ENCODE measurements around the gene POLL.
"Not testable (repeated sequence)": the region's sequence is repeated elsewhere in the genome, so short reads cannot be mapped to it uniquely, and the experiment has no call there.

The POLL gene

DNA sequence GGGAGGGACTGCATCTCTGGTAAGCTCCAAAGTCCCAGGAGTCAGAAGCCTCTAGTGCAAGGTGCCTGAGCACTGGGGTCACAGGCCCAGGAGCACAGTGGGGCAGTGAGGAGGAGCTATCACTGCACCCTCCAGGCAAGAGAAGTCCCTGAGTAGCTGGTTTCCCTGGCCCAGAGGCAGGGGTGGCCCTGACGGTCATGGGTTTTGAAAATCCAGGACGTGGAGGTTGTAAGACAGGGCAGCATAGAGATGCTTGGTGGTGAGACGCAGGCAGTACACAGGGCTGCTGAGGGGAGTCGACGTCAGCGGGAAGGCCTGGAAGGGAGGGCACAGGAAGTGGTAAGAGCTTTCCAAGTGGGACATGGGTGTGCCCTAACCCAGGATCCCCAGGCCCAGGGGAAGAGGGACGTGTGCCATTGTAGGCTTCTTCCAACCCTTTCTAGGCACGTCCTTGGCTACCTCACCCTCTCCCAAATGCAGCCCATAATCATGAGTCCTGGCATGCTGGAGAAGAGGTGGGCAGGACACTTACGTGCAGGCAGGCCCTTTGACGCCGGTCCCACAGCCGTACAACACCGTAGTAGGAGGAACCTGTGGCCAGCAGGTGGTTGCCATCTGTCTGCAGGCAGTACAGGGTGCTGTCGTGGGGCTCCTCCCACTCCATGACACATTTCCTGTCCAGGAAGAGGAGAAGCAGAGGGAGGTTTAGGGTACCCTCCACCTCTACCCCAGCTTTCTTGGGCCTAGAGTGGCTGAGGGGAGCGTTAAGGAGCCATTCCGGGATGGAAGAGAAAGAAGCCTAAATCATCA, 23.2 kb upstream of the POLL start:
- no peak for DNase-seq

DNA sequence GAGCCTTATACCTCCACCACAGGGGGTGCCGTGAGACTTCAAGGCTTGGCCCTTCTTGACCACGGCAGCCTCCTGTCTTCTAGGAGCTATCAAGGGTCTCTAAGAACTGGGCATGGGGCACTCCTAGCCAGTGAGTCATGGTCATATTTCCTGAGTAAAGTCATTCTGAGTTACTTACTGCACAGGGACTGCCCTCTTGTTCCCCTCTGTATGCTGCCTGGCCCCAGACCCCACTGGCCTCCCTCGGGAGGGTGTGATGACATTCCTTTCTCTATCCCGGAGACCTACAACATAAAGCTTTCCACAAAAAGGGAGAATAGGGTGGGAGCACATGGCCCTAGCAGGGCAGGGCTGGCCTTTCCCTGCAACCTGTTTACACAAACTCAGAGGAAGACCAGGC, 21.4 kb upstream of the POLL start:
- no peak for DNase-seq

- DNase-seq: no peak
Measured at GRCh38 chr10:101607124-101607523, 19.1 kb upstream of the POLL start.

- no peak for DNase-seq
Measured at GRCh38 chr10:101602761-101603398, 14.8 kb upstream of the POLL start.

DNA sequence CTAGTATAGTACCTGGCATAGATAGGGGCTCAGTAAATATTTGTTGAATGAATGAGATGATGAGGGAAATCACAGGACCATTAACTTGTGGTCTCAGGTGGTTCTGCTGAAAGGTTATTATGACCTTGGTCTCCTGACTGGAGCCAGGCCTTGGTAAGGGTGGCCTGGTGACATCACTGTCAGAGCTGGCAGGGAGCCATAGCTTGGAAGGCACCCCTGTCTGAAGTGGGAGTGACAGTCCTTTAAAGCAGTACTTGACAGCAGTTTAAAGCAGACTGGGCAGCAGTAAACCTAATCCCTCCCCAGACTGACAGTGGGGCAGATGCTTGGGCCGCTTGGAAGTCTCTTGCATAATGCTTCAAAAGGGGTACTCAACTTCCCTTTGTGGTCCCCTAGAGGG, 13.5 kb upstream of the POLL start:
- no peak for DNase-seq

DNA sequence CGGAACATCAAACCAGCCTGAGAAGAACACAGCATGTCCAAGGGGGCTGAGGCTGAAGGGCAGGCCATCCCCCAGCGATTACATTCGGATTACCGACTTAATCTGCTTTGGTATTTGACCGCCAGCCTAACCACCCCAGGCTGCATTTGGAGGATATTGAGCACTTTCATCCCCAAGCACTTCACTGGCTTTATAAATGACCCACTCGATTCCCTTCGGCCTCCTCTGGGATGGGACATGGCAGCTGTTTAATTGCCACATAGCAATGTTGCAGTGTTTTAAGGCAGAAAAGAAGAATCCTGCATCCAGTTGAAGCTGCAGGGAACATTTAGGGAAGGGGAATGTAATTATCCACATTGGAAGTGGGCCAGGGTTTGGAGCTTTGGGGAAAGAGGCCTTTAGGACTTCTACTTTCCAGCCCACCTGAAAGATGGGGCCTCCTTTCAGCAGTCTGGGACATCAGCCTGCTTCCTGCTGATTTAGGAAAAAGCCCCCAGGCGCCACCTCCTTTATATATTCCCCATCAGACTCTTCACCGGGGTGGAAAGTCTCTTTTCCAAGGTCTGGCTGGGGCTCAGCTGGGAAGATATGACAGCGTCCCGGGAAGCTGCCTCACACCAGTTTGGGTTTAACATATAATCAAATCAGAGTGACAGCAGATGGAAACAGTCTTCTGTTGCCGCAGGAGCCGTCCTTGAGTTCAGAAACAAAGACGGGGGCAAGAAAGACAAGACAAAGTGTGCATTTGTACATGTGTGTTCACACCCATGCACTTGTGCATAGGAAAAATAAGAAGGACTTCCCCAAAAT, 9.2 kb upstream of the POLL start:
- no peak for DNase-seq

- DNase-seq: no peak
Measured at GRCh38 chr10:101595591-101596433, 7.8 kb upstream of the POLL start.

GRCh38 chr10:101593331-101593730, 5.3 kb upstream of the POLL start:
- not testable (repeated sequence) for DNase-seq

DNA sequence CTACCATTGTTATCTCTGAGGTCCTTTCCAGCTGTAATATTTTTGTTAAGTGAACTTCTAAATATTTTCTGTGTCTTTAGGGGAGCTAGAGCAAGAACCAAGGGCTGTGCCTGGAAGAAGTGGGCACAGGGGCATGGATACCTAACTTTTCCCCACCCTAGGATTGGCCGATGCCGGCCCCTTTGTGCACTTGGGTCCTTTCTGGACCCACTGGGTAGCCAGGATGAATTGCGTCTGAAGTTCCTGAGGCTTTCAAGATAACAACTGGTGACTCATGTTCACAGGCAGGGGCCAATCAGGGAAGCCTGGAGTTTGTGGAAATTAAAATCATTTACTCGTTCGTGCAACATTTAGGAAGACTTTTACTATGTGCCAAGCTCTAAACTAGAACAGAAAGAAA, 822 bp upstream of the POLL start:
- no peak for DNase-seq

- no peak for DNase-seq
Measured at GRCh38 chr10:101585841-101586240, 2.2 kb downstream of the POLL start.

DNA sequence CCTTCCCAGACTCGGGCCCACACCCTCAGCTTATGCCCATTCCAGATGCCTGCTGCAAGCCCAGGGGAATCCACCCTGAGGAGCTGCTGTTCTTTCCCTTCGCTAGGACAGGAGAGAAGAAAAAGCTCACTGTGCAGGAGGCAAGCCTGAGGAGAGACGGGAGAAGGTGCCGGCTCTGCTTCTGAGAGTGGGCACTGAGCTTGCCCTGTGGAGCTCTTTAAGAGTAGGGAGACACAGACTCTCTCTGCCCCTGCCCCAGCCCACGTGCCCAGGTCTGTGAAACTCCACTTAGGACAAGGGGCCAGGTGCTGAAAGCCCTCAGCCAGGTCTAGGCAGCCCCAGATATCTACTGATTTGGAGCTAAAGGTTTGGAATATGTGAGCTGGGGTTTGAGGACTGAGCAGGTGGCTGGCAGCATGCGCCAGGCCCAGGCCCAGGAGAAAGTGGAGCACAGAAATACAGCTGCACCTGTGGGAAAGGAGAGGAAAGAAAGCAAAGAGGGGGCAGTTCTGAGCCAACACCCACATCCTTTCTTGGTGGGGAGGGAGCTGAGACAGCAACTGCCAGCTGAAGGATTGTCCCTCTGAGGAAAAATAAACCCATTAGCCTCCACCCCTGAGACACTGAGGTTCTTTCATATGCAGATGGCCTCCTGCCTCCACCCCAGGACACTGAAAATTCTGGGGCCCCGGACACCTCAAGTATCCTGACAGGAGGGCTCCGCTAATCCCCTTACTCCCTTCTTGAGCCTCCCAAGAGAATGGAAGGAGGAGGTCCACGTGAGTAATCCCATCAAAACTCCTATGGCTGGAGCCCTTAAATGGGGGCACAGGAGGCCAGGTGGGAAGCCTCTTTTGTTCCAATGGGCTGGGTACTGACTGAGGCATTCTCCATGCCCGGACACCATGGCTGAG, 7.3 kb downstream of the POLL start:
- no peak for DNase-seq

DNA sequence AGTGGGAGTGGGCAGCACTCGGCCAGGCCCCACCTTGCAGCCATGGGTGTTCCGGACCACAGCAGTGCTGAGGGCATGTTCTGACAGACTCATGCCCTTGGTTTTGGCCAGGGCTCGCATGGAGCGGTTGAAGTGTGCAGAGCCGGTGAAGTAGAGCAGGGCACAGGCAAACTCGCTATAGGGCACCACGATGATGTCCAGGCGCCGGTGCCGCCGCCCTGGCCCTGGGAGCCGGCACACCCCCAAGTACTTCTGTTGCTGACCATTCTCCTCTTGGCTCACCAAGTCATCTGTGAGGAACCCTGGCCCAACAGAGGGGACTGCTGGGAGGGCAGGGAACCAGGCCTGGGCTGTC, 8.6 kb downstream of the POLL start:
- DNase-seq: no peak

- DNase-seq: no peak
Measured at GRCh38 chr10:101578803-101579515, 9.1 kb downstream of the POLL start.

DNA sequence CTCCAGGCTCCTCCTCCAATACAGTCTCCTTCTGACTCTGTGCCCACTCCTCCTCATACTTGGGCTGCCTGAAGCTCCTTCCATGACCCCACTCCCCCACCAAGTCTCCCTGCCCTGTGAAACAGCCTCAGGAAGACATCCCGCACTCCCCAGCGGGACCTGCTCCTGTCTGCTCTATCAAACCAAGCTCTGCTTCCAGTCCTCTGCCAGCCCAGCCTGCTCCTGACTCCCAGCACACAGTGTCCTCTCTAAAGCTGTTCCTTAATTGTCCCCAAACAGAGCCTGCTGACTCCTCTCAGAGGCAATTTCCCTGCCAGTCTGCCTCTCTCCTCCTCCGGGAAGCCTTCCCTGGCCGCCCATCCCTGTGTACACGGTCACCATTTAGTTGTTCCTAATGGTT, 9.9 kb downstream of the POLL start:
- no peak for DNase-seq

GRCh38 chr10:101577121-101577871, 10.8 kb downstream of the POLL start:
- DNase-seq: no peak

- DNase-seq: no peak
Measured at GRCh38 chr10:101576211-101576863, 11.7 kb downstream of the POLL start.

DNA sequence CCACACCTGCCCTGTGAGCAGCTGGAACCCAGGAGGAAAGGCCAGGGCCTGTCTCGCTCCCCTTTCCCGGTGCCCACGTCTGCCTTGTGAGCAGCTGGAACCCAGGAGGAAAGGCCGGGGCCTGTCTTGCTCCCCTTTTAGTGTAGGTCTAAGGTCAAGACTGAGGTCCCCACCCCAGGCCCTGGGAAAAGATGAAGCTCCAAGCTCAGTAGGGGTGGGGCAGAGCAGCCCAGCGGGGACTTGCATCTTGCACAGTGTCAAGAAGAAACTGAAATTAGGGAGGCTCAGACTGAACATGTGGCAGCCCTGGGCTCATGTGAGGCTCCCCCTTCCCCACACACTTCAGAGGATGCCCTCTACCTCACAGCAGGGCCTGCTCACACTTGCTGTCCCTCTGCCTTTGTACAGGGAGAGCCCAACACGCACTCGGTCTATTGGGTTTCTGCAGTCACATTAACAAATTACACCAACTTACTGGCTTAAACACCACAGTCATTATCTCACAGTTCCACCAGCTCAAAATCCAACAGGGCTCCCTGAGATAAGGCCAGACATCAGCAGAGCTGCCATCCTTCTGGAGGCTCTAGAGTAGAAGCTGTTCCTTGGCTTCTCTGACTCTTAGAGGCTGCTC, 12.4 kb downstream of the POLL start:
- DNase-seq: no peak

DNA sequence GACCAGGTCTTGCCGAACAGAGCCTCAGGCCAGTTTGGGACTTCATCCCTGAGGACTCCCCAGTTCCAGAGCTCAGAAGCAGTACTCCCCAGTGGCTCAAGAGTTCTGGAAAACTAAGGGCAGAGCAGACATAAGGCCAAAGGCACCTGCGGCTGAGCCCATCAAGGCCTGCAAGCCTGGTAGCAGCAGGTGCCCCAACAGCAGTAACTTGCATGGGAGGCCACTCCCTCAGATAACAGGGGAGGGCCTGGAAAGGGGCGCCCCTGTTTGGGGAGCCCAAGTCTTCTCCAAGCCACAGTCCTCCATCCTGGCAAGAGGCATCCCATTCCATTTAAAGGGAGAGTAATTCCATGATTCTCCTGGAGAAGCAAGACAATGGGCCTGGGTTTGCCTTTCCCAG, 13.0 kb downstream of the POLL start:
- no peak for DNase-seq

All from NCI-H187 treated with DMSO at 0.1 percent for 48 hours (cell line).